Mucosa of descending colon (tissue), 3 donors: ENCODE measurements around the gene ECT2. TPM values are rescaled to one million over a fixed set of nuclear protein-coding genes. Genes with fewer than 3 reads are reported as not detected.

ENCODE experiments used
- ATAC-seq: fragments of 200-7000 bp; cut with Tn5 transposase; one replicate; pipeline ENCODE4 v1.9.1; 2020; ENCODE audit warnings: mild to moderate bottlenecking, moderate library complexity
- DNase-seq, 3 donors: peaks; one replicate each; pipeline ENCODE4 v3.0.0-alpha.2; 2020
- H3K36me3 ChIP-seq: fragments of 200-600 bp; one replicate; pipeline ENCODE4 v1.8.0; 2021; ENCODE audit warnings: low read depth, mild to moderate bottlenecking
- H3K4me1 ChIP-seq: fragments of 200-600 bp; one replicate; pipeline ENCODE4 v1.8.0; 2021; ENCODE audit warnings: low read depth, mild to moderate bottlenecking
- H3K4me3 ChIP-seq: fragments of 200-600 bp; one replicate; pipeline ENCODE4 v1.8.0; 2021; ENCODE audit warnings: mild to moderate bottlenecking
- H3K9me3 ChIP-seq: fragments of 200-600 bp; one replicate; pipeline ENCODE4 v1.8.0; 2021; ENCODE audit warnings: mild to moderate bottlenecking
- CTCF ChIP-seq: fragments of 200-600 bp; IDR thresholded peaks from one replicate; pipeline ENCODE4 v1.8.0; 2022; ENCODE audit warnings: antibody characterized with exemption, mild to moderate bottlenecking
- intact Hi-C, 2 donors: fragments of 100-400 bp; cut with DNase I in 1 of 2; cut with micrococcal nuclease in 1 of 2; formaldehyde crosslinking; loops; one replicate each; pipeline versions ENCODE4 v1.11.0 to v1.11.1; 2022; cut with DNase I, micrococcal nuclease
- total RNA-seq, 3 donors: library from RNA; stranded (reverse); fragmentation: NEBNext Ultra II Directional in 2 of 3; extraction: Animal tissue kit (Norgen Biotek cat#: 25700) in 2 of 3; gene quantifications; one replicate each; pipeline versions ENCODE4 v1.2.1 to v1.2.4, GENCODE V29; 2021 to 2023
- donor health status: DM: no; HTN: no; CAD: no; lungs with moderate emphysema.
- donor health status: DM: no; HTN: no; CAD: no.
- donor health status: DM: no; HTN: yes; CAD: no.

The ECT2 gene
- total RNA-seq, 3 donors from 2014 or later, result 14.8 to 30.2 (median 14.9) TPM

GRCh38 chr3:172726380-172726779, 24.1 kb upstream of the ECT2 start:
- no peak for TF ChIP-seq CTCF
- ATAC-seq (no peak), DNase-seq (no peak)
- intact Hi-C loops, result no loop called here
- H3K9me3 ChIP-seq, result no peaks in the 10 kb centered on the region
- H3K36me3 ChIP-seq, result no peaks in the 10 kb centered on the region
- no peaks in the 10 kb centered on the region for H3K4me1 ChIP-seq
- H3K4me3 ChIP-seq, result no peak overlapping the region

GRCh38 chr3:172735014-172735413, 15.5 kb upstream of the ECT2 start:
- Histone ChIP-seq H3K4me1 (no peaks in the 10 kb centered on the region), H3K9me3 (no peaks in the 10 kb centered on the region), H3K36me3 (no peaks in the 10 kb centered on the region), H3K4me3 (no peak overlapping the region)
- ATAC-seq (no peak), DNase-seq (no peak)
- intact Hi-C loops, result no loop called here
- no peak for TF ChIP-seq CTCF

GRCh38 chr3:172739462-172739861, 11.1 kb upstream of the ECT2 start:
- Histone ChIP-seq H3K4me3 (no peak overlapping the region), H3K4me1 (no peaks in the 10 kb centered on the region), H3K9me3 (no peaks in the 10 kb centered on the region), H3K36me3 (no peaks in the 10 kb centered on the region)
- TF ChIP-seq CTCF, result no peak
- DNase-seq (no peak), ATAC-seq (no peak)
- intact Hi-C loops, result no loop called here

- Histone ChIP-seq H3K36me3 (no peaks in the 10 kb centered on the region), H3K4me3 (no peak overlapping the region), H3K9me3 (no peaks in the 10 kb centered on the region), H3K4me1 (peaks cover 11% of the 10 kb centered on the region)
- no peak for DNase-seq
- no peak for ATAC-seq
- TF ChIP-seq CTCF, result no peak
- intact Hi-C loops, result no loop called here
Measured at GRCh38 chr3:172746475-172746874, 4.1 kb upstream of the ECT2 start.

GRCh38 chr3:172749230-172749965, 1.1 kb upstream of the ECT2 start:
- Histone ChIP-seq H3K36me3 (no peaks in the 10 kb centered on the region), H3K9me3 (no peaks in the 10 kb centered on the region), H3K4me3 (no peak overlapping the region), H3K4me1 (peaks cover 11% of the 10 kb centered on the region)
- intact Hi-C loops, result no loop called here
- peak in 1 of 3 donors; percentile 18 for DNase-seq
- no peak for TF ChIP-seq CTCF
- peak; percentile 63 for ATAC-seq

- no peak for TF ChIP-seq CTCF
- no peak for ATAC-seq
- H3K9me3 ChIP-seq, result no peaks in the 10 kb centered on the region
- intact Hi-C loops, result no loop called here
- H3K4me3 ChIP-seq, result no peak overlapping the region
- H3K4me1 ChIP-seq, result peaks cover 11% of the 10 kb centered on the region
- no peak for DNase-seq
- H3K36me3 ChIP-seq, result no peaks in the 10 kb centered on the region
Measured at GRCh38 chr3:172750069-172750367, 508 bp upstream of the ECT2 start.
